Measurements from ENCODE around the gene AMBP. TPM values are rescaled to one million over a fixed set of nuclear protein-coding genes. Genes with fewer than 3 reads are reported as not detected.
A peak's percentile ranks its signal among the peaks of the same experiment; 100 is the strongest.
"Not testable (repeated sequence)": the region's sequence is repeated elsewhere in the genome, so short reads cannot be mapped to it uniquely, and the experiment has no call there.

The AMBP gene
- total and polyA plus RNA-seq, 2 donors from 2014 or later = 5.3 to 43.5 TPM

DNA sequence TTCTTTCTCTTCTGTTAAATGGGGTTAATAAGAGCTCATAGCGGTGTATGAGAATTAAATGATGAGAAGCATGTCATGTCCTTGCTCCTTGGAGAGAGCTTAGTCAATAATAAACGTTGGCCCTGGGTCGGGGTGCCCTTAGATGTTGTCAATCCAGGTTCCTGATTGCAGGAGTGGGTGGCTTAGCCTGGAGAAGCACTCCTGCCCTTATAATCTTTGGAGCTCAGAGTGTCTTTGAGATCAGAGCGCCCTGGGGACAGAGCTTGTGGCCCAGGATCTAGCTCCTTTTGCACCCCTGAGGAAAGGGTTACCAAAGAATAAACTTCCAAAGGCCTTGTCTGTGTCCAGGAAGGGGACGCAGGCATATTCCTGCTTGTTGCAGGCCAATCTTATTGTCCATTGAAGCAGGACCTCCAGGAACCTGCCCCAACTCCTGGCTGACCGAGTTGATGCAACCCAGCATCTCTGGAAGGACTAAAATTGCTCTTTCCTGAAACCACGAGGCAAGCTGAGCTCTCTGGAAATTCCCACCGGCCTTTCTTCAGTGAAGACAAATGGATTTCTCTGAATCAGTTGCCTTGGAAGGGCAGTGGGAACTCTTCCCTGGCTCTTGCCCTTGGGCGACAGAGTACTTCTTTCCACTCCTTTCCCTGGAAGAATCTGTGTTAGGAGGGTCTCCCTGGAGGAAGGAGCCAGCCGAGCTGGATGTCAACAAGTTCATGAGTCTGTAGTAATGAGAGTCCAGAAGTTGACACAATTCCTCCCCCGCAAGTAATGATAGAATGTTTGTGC is 6.4 kb upstream of the AMBP start:
- H3K27me3 ChIP-seq (ENCODE audit: control insufficient read depth, insufficient read depth, low read length) = no peaks in the 10 kb centered on the region
- peaks cover 0 to 24% (median 19%) of the 10 kb centered on the region in 3 donors for H3K4me1 ChIP-seq (ENCODE audit: control insufficient read depth in 2 of 3, insufficient read depth in 2 of 3, low read depth in 1 of 3, low read length in 3 of 3)
- FAIRE-seq (no peak), DNase-seq (peak in 2 of 5 donors; percentile 8 to 22)
- H3K9me3 ChIP-seq (ENCODE audit: control insufficient read depth in 2 of 3, insufficient read depth in 1 of 3, low read length in 3 of 3) = no peaks in the 10 kb centered on the region
- TF ChIP-seq, protein P1, sequence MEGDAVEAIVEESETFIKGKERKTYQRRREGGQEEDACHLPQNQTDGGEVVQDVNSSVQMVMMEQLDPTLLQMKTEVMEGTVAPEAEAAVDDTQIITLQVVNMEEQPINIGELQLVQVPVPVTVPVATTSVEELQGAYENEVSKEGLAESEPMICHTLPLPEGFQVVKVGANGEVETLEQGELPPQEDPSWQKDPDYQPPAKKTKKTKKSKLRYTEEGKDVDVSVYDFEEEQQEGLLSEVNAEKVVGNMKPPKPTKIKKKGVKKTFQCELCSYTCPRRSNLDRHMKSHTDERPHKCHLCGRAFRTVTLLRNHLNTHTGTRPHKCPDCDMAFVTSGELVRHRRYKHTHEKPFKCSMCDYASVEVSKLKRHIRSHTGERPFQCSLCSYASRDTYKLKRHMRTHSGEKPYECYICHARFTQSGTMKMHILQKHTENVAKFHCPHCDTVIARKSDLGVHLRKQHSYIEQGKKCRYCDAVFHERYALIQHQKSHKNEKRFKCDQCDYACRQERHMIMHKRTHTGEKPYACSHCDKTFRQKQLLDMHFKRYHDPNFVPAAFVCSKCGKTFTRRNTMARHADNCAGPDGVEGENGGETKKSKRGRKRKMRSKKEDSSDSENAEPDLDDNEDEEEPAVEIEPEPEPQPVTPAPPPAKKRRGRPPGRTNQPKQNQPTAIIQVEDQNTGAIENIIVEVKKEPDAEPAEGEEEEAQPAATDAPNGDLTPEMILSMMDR (IDR thresholded peaks at IDR 0.05; ENCODE audit: borderline replicate concordance, extremely low read depth, insufficient read depth) = no peak
- no peak overlapping the region for H3K9ac ChIP-seq (ENCODE audit: low read length in 3 of 3)
- no peaks in the 10 kb centered on the region for H3K36me3 ChIP-seq (ENCODE audit: control insufficient read depth in 2 of 3, insufficient read depth in 3 of 3, low read length in 3 of 3)
- H3K27ac ChIP-seq (ENCODE audit: low read depth in 2 of 2, low read length in 2 of 2) = no peak overlapping the region
- no peak overlapping the region for H3K4me3 ChIP-seq (ENCODE audit: low read length in 3 of 3)
- intact Hi-C loops (cut with DNase I) = loop anchor here (10.0 kb wide), 1 partner anchor 210 kb away; no protein-coding TSS in a partner anchor

DNA sequence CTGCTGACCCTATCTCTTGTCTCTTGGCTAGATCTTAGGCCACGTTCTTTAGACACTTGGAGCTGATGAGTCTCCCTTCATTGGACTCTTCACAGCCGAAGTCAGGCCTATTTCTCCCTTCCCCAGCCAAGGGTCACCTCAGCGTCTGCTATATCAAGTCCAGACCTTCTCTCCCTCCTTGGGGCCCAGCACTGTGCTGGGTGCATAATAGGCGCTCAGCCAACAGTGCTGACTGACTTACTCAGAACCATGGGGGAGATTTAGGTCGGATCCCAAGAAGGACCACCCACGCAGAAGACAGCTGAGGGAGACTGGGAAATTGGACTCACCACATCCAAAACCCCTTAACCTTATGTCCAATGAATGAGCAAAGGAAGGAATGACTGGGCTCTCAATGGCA is 5.6 kb upstream of the AMBP start:
- no peaks in the 10 kb centered on the region for H3K36me3 ChIP-seq (ENCODE audit: control insufficient read depth in 2 of 3, insufficient read depth in 3 of 3, low read length in 3 of 3)
- H3K9ac ChIP-seq (ENCODE audit: low read length in 3 of 3) = no peak overlapping the region
- no peaks in the 10 kb centered on the region for H3K9me3 ChIP-seq (ENCODE audit: control insufficient read depth in 2 of 3, insufficient read depth in 1 of 3, low read length in 3 of 3)
- no peak overlapping the region for H3K4me3 ChIP-seq (ENCODE audit: low read length in 3 of 3)
- no peaks in the 10 kb centered on the region for H3K27me3 ChIP-seq (ENCODE audit: control insufficient read depth, insufficient read depth, low read length)
- intact Hi-C loops (cut with DNase I) = loop anchor here (10.0 kb wide), 1 partner anchor 211 kb away; no protein-coding TSS in a partner anchor
- no peak overlapping the region for H3K27ac ChIP-seq (ENCODE audit: low read depth in 2 of 2, low read length in 2 of 2)
- no peak for FAIRE-seq
- TF ChIP-seq, protein P1 (IDR thresholded peaks at IDR 0.05; ENCODE audit: borderline replicate concordance, extremely low read depth, insufficient read depth) = no peak
- peaks cover 0 to 27% (median 20%) of the 10 kb centered on the region in 3 donors for H3K4me1 ChIP-seq (ENCODE audit: control insufficient read depth in 2 of 3, insufficient read depth in 2 of 3, low read depth in 1 of 3, low read length in 3 of 3)
- DNase-seq = peak in 1 of 5 donors; percentile 6

DNA sequence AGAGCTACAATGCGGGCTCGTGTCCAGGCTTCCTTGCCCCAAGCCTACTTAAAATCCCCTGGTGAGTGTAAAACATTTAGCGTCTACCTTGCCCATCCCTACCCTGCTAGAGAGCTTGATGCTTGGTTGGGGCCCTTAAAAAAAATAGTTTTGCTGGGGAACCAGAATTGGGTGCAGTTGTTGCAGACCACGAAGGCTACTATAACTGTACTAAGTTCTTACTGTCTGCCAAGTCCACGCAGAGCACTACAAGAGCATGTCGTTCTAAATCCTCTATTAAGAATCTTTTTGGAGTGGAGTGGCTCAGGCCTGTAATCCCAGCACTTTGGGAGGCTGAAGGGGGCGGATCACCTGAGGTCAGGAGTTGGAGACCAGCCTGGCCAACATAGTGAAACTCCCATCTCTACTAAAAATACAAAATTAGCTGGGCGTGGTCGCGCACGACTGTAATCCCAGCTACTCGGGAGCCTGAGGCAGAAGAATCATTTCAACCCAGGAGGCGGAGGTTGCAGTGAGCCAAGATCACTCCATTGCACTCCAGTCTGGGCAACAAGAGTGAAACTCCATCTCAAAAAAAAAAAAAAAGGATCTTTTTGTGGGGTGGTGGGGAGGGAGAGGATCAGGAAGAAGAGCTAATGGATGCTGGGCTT is 4.8 kb upstream of the AMBP start:
- FAIRE-seq; DNase-seq; H3K36me3 ChIP-seq (ENCODE audit: control insufficient read depth in 2 of 3, insufficient read depth in 3 of 3, low read length in 3 of 3); H3K9me3 ChIP-seq (ENCODE audit: control insufficient read depth in 2 of 3, insufficient read depth in 1 of 3, low read length in 3 of 3); H3K27me3 ChIP-seq (ENCODE audit: control insufficient read depth, insufficient read depth, low read length); H3K4me3 ChIP-seq (ENCODE audit: low read length in 3 of 3); H3K27ac ChIP-seq (ENCODE audit: low read depth in 2 of 2, low read length in 2 of 2); H3K9ac ChIP-seq (ENCODE audit: low read length in 3 of 3): not testable (repeated sequence)
- H3K4me1 ChIP-seq (ENCODE audit: control insufficient read depth in 2 of 3, insufficient read depth in 2 of 3, low read depth in 1 of 3, low read length in 3 of 3) = peaks cover 0 to 30% (median 24%) of the 10 kb centered on the region in 3 donors
- intact Hi-C loops (cut with DNase I) = loop anchor here (10.0 kb wide), 1 partner anchor 212 kb away; no protein-coding TSS in a partner anchor

Data from kidney (tissue), 14 donors.